Activated CD4-positive, alpha-beta T cell treated with anti-CD3 and anti-CD28 coated beads, Interleukin-2, amount 50 U/mL, for 1 hour (primary cell): ENCODE results near the gene ATP2C2.

ENCODE experiments used
- DNase-seq: peaks from one replicate; pipeline ENCODE4 v3.0.0-alpha.2; 2020

ATP2C2 gene

GRCh38 chr16:84454611-84455010 is 86.3 kb downstream of the ATP2C2 start:
- no peak for DNase-seq

GRCh38 chr16:84455031-84455430 is 86.7 kb downstream of the ATP2C2 start:
- DNase-seq = no peak

- DNase-seq = no peak
Observed at GRCh38 chr16:84458606-84459532, 90.5 kb downstream of the ATP2C2 start.

DNA sequence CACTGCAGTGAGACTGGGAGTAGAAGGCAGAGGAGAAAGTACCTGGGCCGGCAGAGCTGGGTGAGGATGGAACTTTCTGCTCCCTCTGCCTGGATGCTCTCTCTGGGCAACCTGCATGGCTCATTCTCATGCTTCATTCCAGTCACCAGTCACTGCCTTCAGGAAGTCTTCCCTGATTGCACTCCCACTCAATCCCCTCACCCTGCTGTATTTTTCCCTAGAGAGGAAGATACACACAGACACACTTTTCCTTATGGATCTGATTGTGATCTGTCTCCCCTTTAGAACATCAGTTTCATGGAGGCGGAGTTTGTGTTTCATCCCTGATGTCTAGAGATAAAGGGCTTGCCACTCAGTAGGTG is 91.2 kb downstream of the ATP2C2 start:
- DNase-seq = no peak

GRCh38 chr16:84459941-84460405 is 91.6 kb downstream of the ATP2C2 start:
- DNase-seq = no peak

DNA sequence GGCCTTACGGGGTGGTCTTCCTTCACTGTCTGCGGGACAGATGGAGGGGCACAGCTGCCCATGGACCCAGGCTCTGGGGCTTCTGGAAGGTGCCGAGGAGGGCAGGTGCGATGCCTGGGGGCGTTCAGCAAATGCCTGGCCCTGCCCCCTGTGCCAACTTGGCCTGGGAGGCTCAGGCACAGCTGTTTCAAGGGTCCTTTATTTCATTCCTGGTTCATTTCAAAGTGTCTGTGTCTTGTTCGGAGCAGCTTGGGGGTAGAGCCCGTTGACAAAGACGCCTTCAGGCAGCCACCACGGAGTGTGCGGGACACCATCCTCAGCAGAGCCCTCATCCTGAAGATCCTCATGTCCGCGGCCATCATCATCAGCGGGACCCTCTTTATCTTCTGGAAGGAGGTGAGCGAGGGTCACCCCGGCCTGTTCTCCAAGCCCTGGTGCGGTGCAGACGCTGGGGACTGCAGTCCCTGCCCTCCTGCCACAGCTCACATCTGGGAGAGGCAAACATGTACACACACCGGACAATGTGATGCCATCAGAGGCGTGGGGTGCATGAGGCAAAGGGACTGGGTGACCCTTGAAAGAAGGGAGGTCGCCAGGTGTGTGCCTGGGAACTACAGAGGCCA is 92.2 kb downstream of the ATP2C2 start:
- DNase-seq = no peak

GRCh38 chr16:84461029-84461412 is 92.7 kb downstream of the ATP2C2 start:
- no peak for DNase-seq

DNA sequence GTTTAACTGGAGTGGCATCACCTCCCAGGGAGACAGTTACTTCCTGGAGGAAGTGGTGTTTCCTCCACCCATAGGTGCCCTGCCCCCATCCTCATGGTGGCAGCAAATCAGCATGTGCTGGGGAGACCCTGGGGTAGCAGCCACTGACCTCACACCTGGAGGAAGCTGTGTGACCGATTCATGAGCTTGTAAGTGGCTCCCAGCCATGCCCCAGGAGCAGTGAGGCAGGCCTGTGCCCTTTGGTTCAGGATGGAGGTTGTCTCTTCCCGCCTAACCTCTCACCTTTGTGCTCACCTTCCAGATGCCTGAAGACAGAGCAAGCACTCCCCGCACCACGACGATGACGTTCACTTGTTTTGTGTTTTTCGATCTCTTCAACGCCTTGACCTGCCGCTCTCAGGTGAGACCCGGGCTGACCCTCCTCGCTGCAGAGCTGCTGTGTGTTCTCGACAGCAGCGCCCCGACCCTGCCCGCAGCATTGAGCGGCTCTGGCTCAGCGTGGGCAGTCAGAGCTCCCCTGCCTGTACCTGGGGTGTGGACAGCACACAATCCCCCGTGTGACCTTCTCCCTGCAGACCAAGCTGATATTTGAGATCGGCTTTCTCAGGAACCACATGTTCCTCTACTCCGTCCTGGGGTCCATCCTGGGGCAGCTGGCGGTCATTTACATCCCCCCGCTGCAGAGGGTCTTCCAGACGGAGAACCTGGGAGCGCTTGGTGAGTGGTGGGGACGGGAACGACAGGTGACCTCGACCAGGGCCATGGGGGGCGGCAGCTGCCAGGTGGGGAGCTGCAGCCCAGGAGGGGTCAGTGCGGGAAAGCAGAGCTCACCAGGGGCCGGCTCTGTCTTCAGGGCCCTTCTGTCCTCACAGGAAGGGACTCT is 93.3 kb downstream of the ATP2C2 start:
- no peak for DNase-seq

DNA sequence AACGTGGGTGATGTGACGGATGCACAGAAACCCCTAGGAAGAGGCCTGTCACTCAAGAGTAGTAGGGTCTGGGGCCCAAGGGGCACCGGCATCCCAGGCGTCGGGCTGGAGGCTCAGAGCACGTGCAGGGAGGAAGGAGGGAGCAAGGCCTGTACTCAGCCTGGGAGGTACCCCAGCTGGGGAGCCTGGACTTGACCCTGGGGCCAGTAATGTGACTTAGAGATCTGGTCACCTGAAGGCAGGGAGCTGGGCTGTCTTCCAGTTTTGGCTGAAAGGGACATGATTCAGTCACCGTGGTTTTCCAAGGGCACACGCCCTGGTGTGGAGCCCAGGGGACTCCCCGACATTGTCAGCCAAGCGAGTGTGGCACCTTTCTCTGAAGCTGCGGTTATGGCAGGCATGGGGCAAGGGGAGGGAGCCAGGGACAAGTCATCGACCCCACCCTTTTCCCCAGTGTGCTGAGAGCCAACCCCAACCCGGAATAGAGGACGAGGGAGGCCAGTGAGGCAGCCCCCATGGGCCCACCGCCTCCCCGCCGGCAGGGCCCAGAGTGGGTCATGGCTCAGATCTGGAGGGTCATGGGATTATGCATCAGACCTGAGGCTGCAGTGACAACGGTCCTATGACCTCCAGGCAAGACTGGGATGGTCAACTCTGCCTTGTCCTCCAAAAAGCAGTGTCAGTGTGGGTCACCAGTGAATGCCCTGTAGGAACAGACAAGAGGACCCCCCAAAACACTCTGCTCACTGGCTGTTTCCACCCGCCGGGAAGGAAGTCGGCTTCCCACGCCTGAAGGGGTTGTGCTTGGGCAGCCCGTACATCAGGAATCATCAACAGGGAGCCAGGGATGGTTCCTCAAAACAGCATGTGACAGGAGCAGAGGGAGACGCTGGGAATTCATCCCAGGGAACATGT is 94.2 kb downstream of the ATP2C2 start:
- DNase-seq = no peak

DNA sequence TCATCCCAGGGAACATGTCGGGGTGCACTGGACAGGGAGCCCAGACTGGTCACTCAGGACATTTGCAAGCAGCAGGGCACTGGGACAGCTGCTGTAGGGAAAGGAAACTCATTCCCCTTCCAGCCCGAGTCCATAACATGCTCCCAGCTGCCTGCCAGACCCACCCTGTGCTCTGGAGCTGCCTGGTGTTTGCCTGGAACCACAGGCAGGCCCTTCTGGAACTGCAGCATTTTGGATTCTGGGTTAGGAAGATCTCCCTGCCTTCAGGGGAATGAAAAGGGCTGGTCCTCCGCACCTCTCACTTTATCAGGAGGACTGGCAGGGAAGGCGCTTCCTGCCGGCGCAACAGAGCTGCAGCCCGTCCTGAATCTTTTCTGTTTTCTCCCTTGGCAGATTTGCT is 94.9 kb downstream of the ATP2C2 start:
- DNase-seq = no peak

- DNase-seq = no peak
Observed at GRCh38 chr16:84464116-84464515, 95.8 kb downstream of the ATP2C2 start.

- DNase-seq = no peak
Observed at GRCh38 chr16:84465154-84465553, 96.8 kb downstream of the ATP2C2 start.

DNA sequence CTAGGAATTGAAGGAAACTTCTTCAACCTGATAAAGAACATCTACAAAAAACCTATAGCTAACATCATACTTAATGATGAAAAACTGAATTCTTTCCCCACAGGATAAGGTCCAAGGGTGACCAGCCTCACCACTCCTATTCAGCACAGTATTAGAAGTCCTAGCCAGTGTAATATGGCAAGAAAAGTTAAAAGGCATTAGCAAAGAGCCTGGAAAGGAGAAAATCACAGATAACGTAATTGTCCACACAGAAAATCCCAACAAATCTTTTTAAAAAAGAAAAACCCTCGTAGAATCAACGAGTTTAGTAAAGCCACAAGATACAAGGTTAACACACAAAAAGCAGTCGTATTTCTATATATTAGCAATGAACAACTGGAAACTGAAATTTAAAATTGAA is 98.4 kb downstream of the ATP2C2 start:
- no peak for DNase-seq

GRCh38 chr16:84467256-84467655 is 98.9 kb downstream of the ATP2C2 start:
- no peak for DNase-seq

DNA sequence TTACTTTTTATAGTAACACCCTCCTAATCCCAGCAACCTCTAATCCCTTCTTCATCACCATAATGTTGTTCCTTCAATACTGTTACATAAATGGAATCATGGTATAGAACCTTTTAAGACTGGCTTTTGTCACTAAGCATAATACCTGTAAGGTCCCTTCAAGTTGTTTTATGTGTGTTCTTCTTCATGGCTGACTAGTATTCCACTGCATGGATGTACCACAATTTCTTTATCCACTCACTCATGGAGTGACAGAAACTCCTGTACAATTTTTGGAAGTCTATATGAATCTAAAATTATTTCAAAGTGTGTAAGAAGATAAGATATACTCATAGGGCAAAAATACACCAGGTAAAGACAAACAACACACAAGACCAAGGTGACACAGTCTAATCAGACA is 99.4 kb downstream of the ATP2C2 start:
- DNase-seq = no peak

DNA sequence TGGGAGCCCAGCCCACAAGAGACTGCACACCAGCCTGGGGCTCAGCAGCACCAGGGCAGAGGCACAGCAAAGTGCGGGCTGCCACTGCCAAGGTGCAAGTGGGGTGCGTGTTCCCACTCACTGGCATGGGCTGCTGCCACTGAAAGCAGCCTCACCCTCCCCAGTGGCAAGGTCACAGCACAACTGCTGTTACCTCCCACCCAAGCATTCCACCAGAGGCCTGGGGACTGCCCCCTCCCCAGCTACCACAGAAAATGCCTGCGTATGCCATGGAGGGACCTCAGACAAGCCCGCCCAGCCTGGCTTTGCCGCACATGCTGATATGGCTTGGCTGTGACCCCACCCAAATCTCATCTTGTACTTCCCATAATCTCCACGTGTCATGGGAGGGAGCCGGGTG is 103.0 kb downstream of the ATP2C2 start:
- no peak for DNase-seq

DNA sequence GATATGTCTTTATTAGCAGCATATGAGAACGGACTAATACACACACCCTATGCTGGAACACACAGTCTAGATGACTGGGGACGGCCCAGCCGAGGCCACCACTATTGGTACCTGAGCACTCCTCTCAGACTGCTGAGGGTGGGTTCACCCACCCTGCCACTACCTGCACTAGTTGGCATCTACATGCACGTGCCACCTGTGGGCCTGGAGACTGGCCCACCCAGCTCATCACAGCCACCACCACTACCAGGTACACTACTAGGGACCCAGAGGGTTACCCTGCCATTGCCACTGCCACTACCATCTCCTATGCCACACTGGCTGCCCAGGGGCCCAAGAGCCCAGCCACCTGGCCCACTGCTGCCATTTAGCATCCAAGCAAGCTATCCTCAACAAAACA is 103.6 kb downstream of the ATP2C2 start:
- DNase-seq = no peak

- no peak for DNase-seq
Observed at GRCh38 chr16:84475643-84476240, 107.4 kb downstream of the ATP2C2 start.

GRCh38 chr16:84476401-84476800 is 108.1 kb downstream of the ATP2C2 start:
- no peak for DNase-seq

- no peak for DNase-seq
Observed at GRCh38 chr16:84477661-84478060, 109.3 kb downstream of the ATP2C2 start.

GRCh38 chr16:84478172-84478947 is 110.0 kb downstream of the ATP2C2 start:
- no peak for DNase-seq
